Measurements from ENCODE around the gene SLC7A6. TPM values are rescaled to one million over a fixed set of nuclear protein-coding genes. Genes with fewer than 3 reads are reported as not detected.

Gene SLC7A6
- total RNA-seq, 4 donors from 2014 or later: 6.8 to 40.0 (median 19.6) TPM

- Histone ChIP-seq H3K27me3 (no peaks in the 10 kb centered on the region), H3K9me3 (no peaks in the 10 kb centered on the region), H3K36me3 (no peaks in the 10 kb centered on the region), H3K4me1 (no peaks in the 10 kb centered on the region), H3K27ac (peak overlapping the region; percentile 89 to 94), H3K4me3 (peak overlapping the region; percentile 63 to 65)
- DNase-seq: no peak
- intact Hi-C loops (cut with DNase I; ENCODE audit: low total_unique reads): loop anchor here (5.0 kb wide), 2 partner anchors 49 to 64 kb away; partner anchors contain the start of genes PRMT7 and SLC7A6OS
- TF ChIP-seq CTCF (IDR thresholded peaks at IDR 0.05) (no peak), POLR2A (IDR thresholded peaks at IDR 0.05) (no peak)
Measured at GRCh38 chr16:68263559-68264127, 683 bp upstream of the SLC7A6 start.

- intact Hi-C loops (cut with DNase I; ENCODE audit: low total_unique reads): no loop called here
- DNase-seq: peak; percentile 57
- peak overlapping the region; percentile 89 to 94 for H3K27ac ChIP-seq
- no peaks in the 10 kb centered on the region for H3K36me3 ChIP-seq
- H3K9me3 ChIP-seq: no peaks in the 10 kb centered on the region
- H3K27me3 ChIP-seq: no peaks in the 10 kb centered on the region
- H3K4me1 ChIP-seq: no peaks in the 10 kb centered on the region
- TF ChIP-seq POLR2A (IDR thresholded peaks at IDR 0.05) (peak in 1 of 2 donors; percentile 33), CTCF (IDR thresholded peaks at IDR 0.05) (no peak)
- H3K4me3 ChIP-seq: peak overlapping the region; percentile 63 to 65
Measured at GRCh38 chr16:68265078-68265920, 973 bp downstream of the SLC7A6 start.

GRCh38 chr16:68267612-68268405 is 3.5 kb downstream of the SLC7A6 start:
- Histone ChIP-seq H3K4me3 (no peak overlapping the region), H3K36me3 (no peaks in the 10 kb centered on the region), H3K9me3 (no peaks in the 10 kb centered on the region), H3K27me3 (no peaks in the 10 kb centered on the region), H3K4me1 (no peaks in the 10 kb centered on the region), H3K27ac (no peak overlapping the region)
- DNase-seq: no peak
- intact Hi-C loops (cut with DNase I; ENCODE audit: low total_unique reads): no loop called here
- TF ChIP-seq CTCF (IDR thresholded peaks at IDR 0.05) (no peak), POLR2A (IDR thresholded peaks at IDR 0.05) (no peak)

- H3K4me3 ChIP-seq: no peak overlapping the region
- DNase-seq: no peak
- no peaks in the 10 kb centered on the region for H3K27me3 ChIP-seq
- H3K27ac ChIP-seq: no peak overlapping the region
- H3K36me3 ChIP-seq: no peaks in the 10 kb centered on the region
- intact Hi-C loops (cut with DNase I; ENCODE audit: low total_unique reads): no loop called here
- H3K4me1 ChIP-seq: no peaks in the 10 kb centered on the region
- H3K9me3 ChIP-seq: no peaks in the 10 kb centered on the region
- TF ChIP-seq POLR2A (IDR thresholded peaks at IDR 0.05) (no peak), CTCF (IDR thresholded peaks at IDR 0.05) (no peak)
Measured at GRCh38 chr16:68269793-68270192, 5.5 kb downstream of the SLC7A6 start.

All from uterus (tissue), 4 donors.